Measurements from ENCODE around the gene ZNF605. TPM values are rescaled to one million over a fixed set of nuclear protein-coding genes. Genes with fewer than 3 reads are reported as not detected.

The ZNF605 gene
- total RNA-seq, 1 experiment from 2014 or later, result 19.3 TPM

- no peak overlapping the region for H3K9ac ChIP-seq (ENCODE audit: extremely low read depth, insufficient read length, low read length)
- H3K79me1 ChIP-seq (ENCODE audit: insufficient read depth, low read depth, low read length, poor library complexity, severe bottlenecking), result no peaks in the 10 kb centered on the region
- Mint-ChIP-seq H3K4me3 (no peak overlapping the region), H3K9me3 (no peaks in the 10 kb centered on the region), H3K27ac (peak overlapping the region; percentile 43 to 57 (median 44); a peak in 3 of 7 replicates), H3K36me3 (ENCODE audit: insufficient read depth in 1 of 3, low read depth in 3 of 3) (peaks cover 19 to 70% (median 44%) of the 10 kb centered on the region in 3 experiments; a peak in 6 of 7 replicates), H3K27me3 (ENCODE audit: low read depth) (no peaks in the 10 kb centered on the region), H3K4me1 (no peaks in the 10 kb centered on the region)
- no peak overlapping the region for H4K8ac ChIP-seq (replicated peaks; ENCODE audit: insufficient read length, low read depth, low read length)
- no peak overlapping the region for H2BK12ac ChIP-seq (ENCODE audit: insufficient read length, low read depth, low read length)
- H2BK15ac ChIP-seq (ENCODE audit: low read depth, low read length), result no peak overlapping the region
- no peaks in the 10 kb centered on the region for H3K79me2 ChIP-seq (ENCODE audit: insufficient read depth, low read length)
- no peak overlapping the region for H3K23ac ChIP-seq (ENCODE audit: insufficient read length, low read depth, low read length)
- TF ChIP-seq, protein P1, sequence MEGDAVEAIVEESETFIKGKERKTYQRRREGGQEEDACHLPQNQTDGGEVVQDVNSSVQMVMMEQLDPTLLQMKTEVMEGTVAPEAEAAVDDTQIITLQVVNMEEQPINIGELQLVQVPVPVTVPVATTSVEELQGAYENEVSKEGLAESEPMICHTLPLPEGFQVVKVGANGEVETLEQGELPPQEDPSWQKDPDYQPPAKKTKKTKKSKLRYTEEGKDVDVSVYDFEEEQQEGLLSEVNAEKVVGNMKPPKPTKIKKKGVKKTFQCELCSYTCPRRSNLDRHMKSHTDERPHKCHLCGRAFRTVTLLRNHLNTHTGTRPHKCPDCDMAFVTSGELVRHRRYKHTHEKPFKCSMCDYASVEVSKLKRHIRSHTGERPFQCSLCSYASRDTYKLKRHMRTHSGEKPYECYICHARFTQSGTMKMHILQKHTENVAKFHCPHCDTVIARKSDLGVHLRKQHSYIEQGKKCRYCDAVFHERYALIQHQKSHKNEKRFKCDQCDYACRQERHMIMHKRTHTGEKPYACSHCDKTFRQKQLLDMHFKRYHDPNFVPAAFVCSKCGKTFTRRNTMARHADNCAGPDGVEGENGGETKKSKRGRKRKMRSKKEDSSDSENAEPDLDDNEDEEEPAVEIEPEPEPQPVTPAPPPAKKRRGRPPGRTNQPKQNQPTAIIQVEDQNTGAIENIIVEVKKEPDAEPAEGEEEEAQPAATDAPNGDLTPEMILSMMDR (conservative IDR thresholded peaks at IDR 0.05), result no peak
- H3K14ac ChIP-seq (ENCODE audit: insufficient read depth, low read length), result no peak overlapping the region
- WGBS (ENCODE audit: extremely low coverage, insufficient read length, low lambda C conversion rate), result no CpG with 5 or more reads among the region's 21 CpGs
- H3K4me2 ChIP-seq (ENCODE audit: insufficient read depth, insufficient read length, low read length), result no peak overlapping the region
- H4K20me1 ChIP-seq (ENCODE audit: control insufficient read depth, insufficient read depth, insufficient read length), result no peaks in the 10 kb centered on the region
- no peak overlapping the region for H2BK120ac ChIP-seq (ENCODE audit: low read depth, low read length, poor library complexity, severe bottlenecking)
- no peak overlapping the region for H3K18ac ChIP-seq (ENCODE audit: insufficient read length, low read depth, low read length)
- H2AFZ ChIP-seq (ENCODE audit: low read length), result no peak overlapping the region
- DNase-seq, result no peak
- H3K4ac ChIP-seq (ENCODE audit: low read depth, low read length), result no peak overlapping the region
- no peak overlapping the region for H4K91ac ChIP-seq (ENCODE audit: insufficient read length, low read depth, low read length)
- no peak overlapping the region for H2AK5ac ChIP-seq (ENCODE audit: insufficient read length, low read length)
- no peaks in the 10 kb centered on the region for H3K23me2 ChIP-seq (ENCODE audit: insufficient read length, low read depth, low read length, poor library complexity, severe bottlenecking)
- H3K27ac ChIP-seq (ENCODE audit: insufficient read length, low read depth, low read length), result no peak overlapping the region
- H4K5ac ChIP-seq (ENCODE audit: insufficient read length, low read depth, low read length), result no peak overlapping the region
- no peak overlapping the region for H2BK5ac ChIP-seq (ENCODE audit: insufficient read length, low read length)
- no peaks in the 10 kb centered on the region for H3K9me3 ChIP-seq (ENCODE audit: control insufficient read depth, low read depth, low read length)
- no peaks in the 10 kb centered on the region for H3K27me3 ChIP-seq (ENCODE audit: insufficient read depth, low read length)
- no peaks in the 10 kb centered on the region for H3K4me1 ChIP-seq (ENCODE audit: insufficient read depth, low read length)
- no peak overlapping the region for H3T11ph ChIP-seq (ENCODE audit: low read length)
- no peak overlapping the region for H3K56ac ChIP-seq (ENCODE audit: insufficient read length, low read depth, low read length)
- H2BK20ac ChIP-seq (ENCODE audit: low read depth, low read length, poor library complexity, severe bottlenecking), result no peak overlapping the region
Measured at GRCh38 chr12:132872073-132872855, 83.8 kb downstream of the ZNF605 start.
